Upper lobe of right lung (tissue), 1 donor: ENCODE measurements around the gene CTAG1A. TPM values are rescaled to one million over a fixed set of nuclear protein-coding genes. Genes with fewer than 3 reads are reported as not detected.
"Not testable (repeated sequence)": the region's sequence is repeated elsewhere in the genome, so short reads cannot be mapped to it uniquely, and the experiment has no call there.

Experiments
- ATAC-seq: fragments of 200-7000 bp; cut with Tn5 transposase; one replicate; pipeline ENCODE4 v1.9.1; 2020; ENCODE audit warnings: mild to moderate bottlenecking, moderate library complexity
- DNase-seq: peaks from one replicate; pipeline ENCODE4 v3.0.0-alpha.2; 2020
- H3K27ac ChIP-seq: fragments of 200-600 bp; one replicate; pipeline ENCODE4 v1.8.0; 2022
- H3K27me3 ChIP-seq: fragments of 200-600 bp; one replicate; pipeline ENCODE4 v1.8.0; 2022; ENCODE audit warnings: mild to moderate bottlenecking
- H3K36me3 ChIP-seq: fragments of 200-600 bp; one replicate; pipeline ENCODE4 v1.8.0; 2022
- H3K4me1 ChIP-seq: fragments of 200-600 bp; one replicate; pipeline ENCODE4 v1.8.0; 2022
- H3K4me3 ChIP-seq: fragments of 200-600 bp; one replicate; pipeline ENCODE4 v1.8.0; 2022; ENCODE audit warnings: mild to moderate bottlenecking
- H3K9me3 ChIP-seq: fragments of 200-600 bp; one replicate; pipeline ENCODE4 v1.8.0; 2022
- intact Hi-C: fragments of 100-400 bp; cut with DNase I; formaldehyde crosslinking; loops from one replicate; pipeline ENCODE4 v1.11.0; 2022
- total RNA-seq: library from RNA; stranded (reverse); fragmentation: NEBNext Ultra II Directional; extraction: Animal tissue kit (Norgen Biotek cat#: 25700); gene quantifications from one replicate; pipeline ENCODE4 v1.2.1, GENCODE V29; 2021
- TF ChIP-seq, protein P1 (sequence below): fragments of 200-600 bp; IDR thresholded peaks from one replicate; pipeline ENCODE4 v1.8.0; 2022; ENCODE audit warnings: antibody characterized with exemption
- donor health status: DM: no; HTN: yes; CAD: no; lungs with severe emphysema.

CTAG1A gene
- total RNA-seq, 1 donor from 2014 or later, result not detected

- Histone ChIP-seq H3K27ac (peak within 1 kb of the TSS; percentile 83), H3K4me1 (peaks cover 16% of the 10 kb centered on the region), H3K9me3 (no peaks in the 10 kb centered on the region), H3K4me3 (peak within 1 kb of the TSS; percentile 62), H3K36me3 (peaks cover 4% of the 10 kb centered on the region), H3K27me3 (no peaks in the 10 kb centered on the region)
- peak; percentile 92 for ATAC-seq
- intact Hi-C loops, result no loop called here
- TF ChIP-seq, protein P1, sequence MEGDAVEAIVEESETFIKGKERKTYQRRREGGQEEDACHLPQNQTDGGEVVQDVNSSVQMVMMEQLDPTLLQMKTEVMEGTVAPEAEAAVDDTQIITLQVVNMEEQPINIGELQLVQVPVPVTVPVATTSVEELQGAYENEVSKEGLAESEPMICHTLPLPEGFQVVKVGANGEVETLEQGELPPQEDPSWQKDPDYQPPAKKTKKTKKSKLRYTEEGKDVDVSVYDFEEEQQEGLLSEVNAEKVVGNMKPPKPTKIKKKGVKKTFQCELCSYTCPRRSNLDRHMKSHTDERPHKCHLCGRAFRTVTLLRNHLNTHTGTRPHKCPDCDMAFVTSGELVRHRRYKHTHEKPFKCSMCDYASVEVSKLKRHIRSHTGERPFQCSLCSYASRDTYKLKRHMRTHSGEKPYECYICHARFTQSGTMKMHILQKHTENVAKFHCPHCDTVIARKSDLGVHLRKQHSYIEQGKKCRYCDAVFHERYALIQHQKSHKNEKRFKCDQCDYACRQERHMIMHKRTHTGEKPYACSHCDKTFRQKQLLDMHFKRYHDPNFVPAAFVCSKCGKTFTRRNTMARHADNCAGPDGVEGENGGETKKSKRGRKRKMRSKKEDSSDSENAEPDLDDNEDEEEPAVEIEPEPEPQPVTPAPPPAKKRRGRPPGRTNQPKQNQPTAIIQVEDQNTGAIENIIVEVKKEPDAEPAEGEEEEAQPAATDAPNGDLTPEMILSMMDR, result no peak
- peak; percentile 94 for DNase-seq
Measured at GRCh38 chrX:154547245-154548027, 37.5 kb upstream of the CTAG1A start, which contains the start of gene IKBKG. IKBKG (plus strand) TSS chrX:154547620; CDS start chrX:154552003, 4,383 bp downstream.

- no peaks in the 10 kb centered on the region for H3K27me3 ChIP-seq
- H3K27ac ChIP-seq, result peak overlapping the region; percentile 83
- TF ChIP-seq, protein P1, result no peak
- peak overlapping the region; percentile 62 for H3K4me3 ChIP-seq
- H3K9me3 ChIP-seq, result no peaks in the 10 kb centered on the region
- ATAC-seq, result no peak
- H3K36me3 ChIP-seq, result peaks cover 4% of the 10 kb centered on the region
- H3K4me1 ChIP-seq, result peaks cover 12% of the 10 kb centered on the region
- intact Hi-C loops, result no loop called here
- DNase-seq, result no peak
Measured at GRCh38 chrX:154548028-154548316, 37.0 kb upstream of the CTAG1A start.

GRCh38 chrX:154549766-154550165 is 35.2 kb upstream of the CTAG1A start:
- Histone ChIP-seq H3K4me1 (peaks cover 12% of the 10 kb centered on the region), H3K27ac (no peak overlapping the region), H3K9me3 (no peaks in the 10 kb centered on the region), H3K27me3 (no peaks in the 10 kb centered on the region), H3K36me3 (peaks cover 16% of the 10 kb centered on the region), H3K4me3 (no peak overlapping the region)
- intact Hi-C loops, result no loop called here
- TF ChIP-seq, protein P1, result no peak
- no peak for ATAC-seq
- DNase-seq, result no peak

DNA sequence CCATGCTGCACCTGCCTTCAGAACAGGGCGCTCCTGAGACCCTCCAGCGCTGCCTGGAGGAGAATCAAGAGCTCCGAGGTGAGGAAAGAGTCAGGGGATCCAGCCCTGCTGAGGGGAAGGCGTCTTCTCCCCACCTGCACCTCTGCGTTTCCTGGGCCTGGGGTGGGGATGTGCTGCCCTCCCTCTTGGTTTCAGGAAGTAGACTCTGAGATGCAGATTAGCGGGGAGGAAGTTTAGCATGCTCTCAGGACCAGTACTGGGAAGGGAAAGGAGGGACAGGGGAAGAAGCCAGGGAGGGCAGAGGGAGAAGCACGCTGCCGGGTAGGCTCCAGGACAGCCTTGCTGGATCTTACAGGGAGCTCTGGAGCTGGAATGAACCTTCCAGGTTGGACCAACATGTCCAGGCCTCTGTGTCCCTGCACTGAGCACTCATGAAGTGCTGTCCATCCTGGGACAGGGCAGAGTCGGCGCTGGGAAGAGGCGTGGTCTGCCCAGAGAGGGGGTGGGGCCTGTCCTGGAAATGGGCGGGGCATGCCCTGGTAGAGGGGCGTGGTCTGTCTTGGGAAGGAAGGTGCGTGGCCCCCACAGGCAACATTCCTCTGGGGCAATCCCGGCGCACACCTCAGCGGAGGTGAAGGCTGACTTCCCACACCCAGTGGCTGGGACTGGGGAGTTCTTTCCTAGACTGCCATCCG is 32.7 kb upstream of the CTAG1A start:
- H3K4me3 ChIP-seq, H3K9me3 ChIP-seq, intact Hi-C loops, H3K27me3 ChIP-seq, H3K4me1 ChIP-seq, DNase-seq, H3K27ac ChIP-seq: not testable (repeated sequence)
- ATAC-seq, result peak; percentile 48
- H3K36me3 ChIP-seq, result peaks cover 16% of the 10 kb centered on the region

DNA sequence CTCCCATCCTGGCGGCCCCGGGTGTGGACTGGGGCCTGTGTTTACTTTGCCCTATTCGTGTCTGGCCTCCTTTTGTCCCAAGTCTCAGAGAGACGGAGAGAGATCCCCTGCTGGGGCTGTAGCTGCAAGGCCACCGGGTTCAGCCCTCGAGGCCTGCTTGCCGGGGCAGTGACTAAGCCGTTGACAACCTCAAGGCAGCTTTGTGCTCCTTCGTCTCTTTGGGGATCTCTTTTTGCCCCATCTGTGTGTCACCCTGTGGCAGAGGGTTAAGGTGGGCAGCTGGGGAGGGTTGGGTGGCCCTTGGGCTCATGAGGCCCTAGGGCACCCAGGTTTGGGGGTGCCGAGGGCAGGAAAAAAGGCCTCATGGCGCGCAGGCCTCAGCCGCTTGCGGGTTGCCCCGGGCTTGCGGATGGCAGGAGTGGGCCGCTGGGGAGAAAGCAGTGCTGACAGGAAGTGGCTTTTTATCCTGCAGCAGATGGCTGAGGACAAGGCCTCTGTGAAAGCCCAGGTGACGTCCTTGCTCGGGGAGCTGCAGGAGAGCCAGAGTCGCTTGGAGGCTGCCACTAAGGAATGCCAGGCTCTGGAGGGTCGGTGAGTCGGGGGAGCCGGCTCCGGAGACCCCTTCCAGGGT is 26.8 kb upstream of the CTAG1A start:
- H3K27me3 ChIP-seq, H3K27ac ChIP-seq, ATAC-seq, H3K4me3 ChIP-seq, DNase-seq, H3K4me1 ChIP-seq, H3K9me3 ChIP-seq, intact Hi-C loops: not testable (repeated sequence)
- peaks cover 11% of the 10 kb centered on the region for H3K36me3 ChIP-seq

GRCh38 chrX:154558896-154559295 is 26.0 kb upstream of the CTAG1A start:
- ATAC-seq, H3K27me3 ChIP-seq, intact Hi-C loops, H3K36me3 ChIP-seq, H3K9me3 ChIP-seq, DNase-seq, H3K4me1 ChIP-seq, H3K4me3 ChIP-seq, H3K27ac ChIP-seq: not testable (repeated sequence)

DNA sequence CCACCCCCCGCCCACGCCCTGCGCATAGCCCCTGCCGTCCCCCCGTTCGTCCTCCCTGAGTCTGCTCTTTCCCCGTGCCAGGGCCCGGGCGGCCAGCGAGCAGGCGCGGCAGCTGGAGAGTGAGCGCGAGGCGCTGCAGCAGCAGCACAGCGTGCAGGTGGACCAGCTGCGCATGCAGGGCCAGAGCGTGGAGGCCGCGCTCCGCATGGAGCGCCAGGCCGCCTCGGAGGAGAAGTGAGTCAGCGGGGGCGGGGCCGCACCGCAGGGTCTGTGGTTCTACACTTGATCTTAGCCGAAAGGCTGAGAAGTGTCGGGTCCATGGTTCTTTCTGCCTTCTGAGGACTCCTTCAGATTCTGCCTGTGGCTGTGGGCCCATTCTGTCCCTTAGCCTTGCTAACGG is 24.6 kb upstream of the CTAG1A start:
- ATAC-seq, DNase-seq, intact Hi-C loops, H3K27me3 ChIP-seq, H3K27ac ChIP-seq, H3K4me3 ChIP-seq, H3K36me3 ChIP-seq, H3K9me3 ChIP-seq, H3K4me1 ChIP-seq: not testable (repeated sequence)

- DNase-seq, H3K27ac ChIP-seq, H3K4me1 ChIP-seq, H3K4me3 ChIP-seq, H3K9me3 ChIP-seq, H3K36me3 ChIP-seq, intact Hi-C loops, H3K27me3 ChIP-seq: not testable (repeated sequence)
- ATAC-seq, result peak; percentile 54
Measured at GRCh38 chrX:154562295-154562694, 22.6 kb upstream of the CTAG1A start.

DNA sequence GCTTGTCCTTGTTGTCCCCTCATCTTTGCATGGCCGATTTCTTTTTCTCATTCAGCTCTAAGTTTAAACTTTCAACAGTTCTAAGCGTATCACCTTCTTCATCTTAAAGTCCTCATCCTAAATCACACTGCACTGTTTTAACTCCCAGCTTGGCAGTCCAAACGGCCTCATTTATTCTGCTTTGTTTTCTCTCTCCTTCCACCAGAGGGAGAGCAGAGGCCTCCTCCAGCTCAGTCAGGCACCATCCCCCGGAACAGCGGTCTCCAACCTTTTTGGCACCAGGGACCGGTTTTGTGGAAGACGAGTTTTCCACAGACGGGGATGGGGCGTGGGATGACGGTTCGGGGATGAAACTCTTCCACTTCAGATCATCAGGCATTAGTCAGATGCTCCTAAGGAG is 14.6 kb upstream of the CTAG1A start:
- H3K4me1 ChIP-seq, H3K4me3 ChIP-seq, ATAC-seq, DNase-seq, H3K27ac ChIP-seq, intact Hi-C loops, H3K9me3 ChIP-seq, H3K27me3 ChIP-seq, H3K36me3 ChIP-seq: not testable (repeated sequence)

DNA sequence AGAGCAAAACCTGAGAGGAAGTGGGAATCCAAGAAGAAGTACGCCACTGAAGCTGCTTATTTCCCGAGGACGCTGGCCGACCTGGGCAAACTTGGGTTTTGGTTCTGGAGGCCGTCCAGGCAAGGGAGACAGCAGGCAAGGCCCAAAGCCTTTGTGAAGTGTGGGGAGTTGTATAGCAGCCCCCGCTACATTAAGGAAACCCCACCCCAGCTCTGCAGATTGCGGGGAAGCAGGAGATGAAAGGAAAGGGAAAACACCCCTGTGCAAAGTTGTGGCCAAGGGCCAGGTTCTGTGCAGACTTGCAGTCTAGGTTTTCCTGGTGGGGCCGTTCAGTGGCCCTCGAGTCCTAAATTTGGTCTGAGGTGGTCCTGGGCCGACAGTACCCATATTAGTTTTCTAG is 11.9 kb upstream of the CTAG1A start:
- intact Hi-C loops, result not testable (repeated sequence)

GRCh38 chrX:154575076-154575475 is 9.9 kb upstream of the CTAG1A start:
- H3K36me3 ChIP-seq, H3K4me1 ChIP-seq, DNase-seq, H3K4me3 ChIP-seq, H3K27ac ChIP-seq, intact Hi-C loops, H3K9me3 ChIP-seq, H3K27me3 ChIP-seq: not testable (repeated sequence)
- ATAC-seq, result peak; percentile 86

More for the DNA sequence above, 11.9 kb upstream of the CTAG1A start:
- not testable (repeated sequence) for H3K4me1 ChIP-seq, H3K27me3 ChIP-seq, H3K27ac ChIP-seq, ATAC-seq, H3K36me3 ChIP-seq, DNase-seq, H3K4me3 ChIP-seq, H3K9me3 ChIP-seq
